Hepatocyte (in vitro differentiated cells): Measurements from ENCODE around the gene CABLES2.

Experiments
- EZH2 ChIP-seq: fragments of 200-600 bp; sonication (generic); IDR thresholded peaks from 2 replicates; pipeline ENCODE4 v1.6.1; 2016; ENCODE audit warnings: antibody characterized with exemption, mild to moderate bottlenecking, borderline replicate concordance
- TF ChIP-seq, protein P1 (sequence below): fragments of 200-600 bp; sonication (generic); IDR thresholded peaks from 2 replicates; pipeline ENCODE4 v1.5.1; 2016; ENCODE audit warnings: antibody characterized with exemption, mild to moderate bottlenecking; ENCODE audit not compliant: poor library complexity

DNA sequence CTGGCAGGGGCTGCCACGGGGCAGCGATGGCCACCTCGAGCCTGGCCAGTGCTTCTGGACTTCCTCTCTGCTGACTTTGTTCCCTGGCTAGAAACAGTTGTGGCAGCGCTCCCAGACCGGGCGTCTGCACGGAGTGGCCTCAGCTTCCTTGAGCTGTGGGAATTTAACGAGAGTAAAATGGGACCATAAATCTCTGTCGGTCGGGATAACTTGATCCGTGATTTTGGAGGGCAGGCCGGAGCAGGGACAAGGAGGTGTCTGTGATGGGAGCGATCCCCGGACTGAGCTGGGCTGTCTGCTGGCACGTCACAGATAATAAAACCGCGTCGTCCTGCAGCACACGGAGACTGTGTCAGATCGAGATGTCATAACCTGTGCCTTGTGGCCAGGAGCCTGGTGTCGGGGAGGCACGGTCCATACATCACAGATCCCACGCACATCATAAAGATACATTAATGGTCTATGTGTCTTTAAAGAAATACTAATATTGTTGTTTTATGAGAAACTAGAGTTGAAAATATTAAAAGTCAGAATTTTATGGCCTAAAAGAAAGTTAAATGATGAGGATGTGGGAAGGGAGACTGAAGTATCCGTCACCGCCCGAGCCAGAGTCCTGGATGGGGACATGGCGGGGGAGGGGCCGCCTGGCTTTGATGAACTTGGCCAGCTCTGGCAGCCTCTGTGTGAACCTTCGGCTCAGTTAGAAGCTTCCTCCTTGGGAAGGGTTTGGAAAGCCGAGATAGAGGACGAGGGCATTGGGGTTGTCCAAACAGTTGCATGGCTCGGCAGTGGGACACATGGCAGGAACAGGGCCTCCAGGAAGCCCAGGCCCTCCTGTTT is 26.8 kb upstream of the CABLES2 start:
- TF ChIP-seq, protein P1, sequence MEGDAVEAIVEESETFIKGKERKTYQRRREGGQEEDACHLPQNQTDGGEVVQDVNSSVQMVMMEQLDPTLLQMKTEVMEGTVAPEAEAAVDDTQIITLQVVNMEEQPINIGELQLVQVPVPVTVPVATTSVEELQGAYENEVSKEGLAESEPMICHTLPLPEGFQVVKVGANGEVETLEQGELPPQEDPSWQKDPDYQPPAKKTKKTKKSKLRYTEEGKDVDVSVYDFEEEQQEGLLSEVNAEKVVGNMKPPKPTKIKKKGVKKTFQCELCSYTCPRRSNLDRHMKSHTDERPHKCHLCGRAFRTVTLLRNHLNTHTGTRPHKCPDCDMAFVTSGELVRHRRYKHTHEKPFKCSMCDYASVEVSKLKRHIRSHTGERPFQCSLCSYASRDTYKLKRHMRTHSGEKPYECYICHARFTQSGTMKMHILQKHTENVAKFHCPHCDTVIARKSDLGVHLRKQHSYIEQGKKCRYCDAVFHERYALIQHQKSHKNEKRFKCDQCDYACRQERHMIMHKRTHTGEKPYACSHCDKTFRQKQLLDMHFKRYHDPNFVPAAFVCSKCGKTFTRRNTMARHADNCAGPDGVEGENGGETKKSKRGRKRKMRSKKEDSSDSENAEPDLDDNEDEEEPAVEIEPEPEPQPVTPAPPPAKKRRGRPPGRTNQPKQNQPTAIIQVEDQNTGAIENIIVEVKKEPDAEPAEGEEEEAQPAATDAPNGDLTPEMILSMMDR = no peak
- no peak for TF ChIP-seq EZH2
